Tibial nerve (tissue), 3 donors: ENCODE measurements around the gene SIPA1L3.

ENCODE experiments used
- CTCF ChIP-seq, 5 experiments: fragments of 200-600 bp in 3 of 5; fragments of 450-650 bp in 2 of 5; sonication (generic) in 3 of 5; IDR thresholded peaks; one replicate each; pipeline ENCODE4 v1.5.1; 2016 to 2019; ENCODE audit warnings: antibody characterized with exemption in 5 of 5, mild to moderate bottlenecking in 3 of 5, moderate library complexity in 2 of 5
- POLR2A ChIP-seq, 2 donors: fragments of 450-650 bp; IDR thresholded peaks; one replicate each; pipeline ENCODE4 v1.6.1; 2017; ENCODE audit warnings: antibody characterized with exemption in 2 of 2, mild to moderate bottlenecking in 2 of 2, moderate library complexity in 2 of 2

GRCh38 chr19:37872383-37872782, 34.6 kb upstream of the SIPA1L3 start:
- TF ChIP-seq POLR2A (IDR thresholded peaks at IDR 0.05) (no peak), CTCF (IDR thresholded peaks at IDR 0.05) (no peak)
